Aorta (tissue), 5 donors: Measurements from ENCODE around the gene RINL. TPM values are rescaled to one million over a fixed set of nuclear protein-coding genes. Genes with fewer than 3 reads are reported as not detected.

Experiments
- ATAC-seq: fragments of 200-7000 bp; cut with Tn5 transposase; one replicate; pipeline ENCODE4 v1.9.1; 2022; ENCODE audit warnings: moderate library complexity; ENCODE audit not compliant: low FRiP score
- DNase-seq, 2 donors: peaks; one replicate each; pipeline ENCODE4 v3.0.0-alpha.2; 2020
- H3K27ac ChIP-seq, 2 donors: one replicate each; pipeline ENCODE4 v1.5.1; 2013; ENCODE audit warnings: low read length in 2 of 2, mild to moderate bottlenecking in 2 of 2, moderate library complexity in 2 of 2, control low read depth in 1 of 2, inconsistent platforms in 1 of 2, low read depth in 1 of 2
- H3K27me3 ChIP-seq, 2 donors: one replicate each; pipeline ENCODE4 v1.6.1; 2013; ENCODE audit warnings: control low read depth in 1 of 2, low read length in 1 of 2, mild to moderate bottlenecking in 1 of 2, moderate library complexity in 1 of 2; ENCODE audit not compliant: insufficient read depth in 2 of 2, control insufficient read depth in 1 of 2
- H3K36me3 ChIP-seq, 2 donors: one replicate each; pipeline ENCODE4 v1.6.1; 2013; ENCODE audit warnings: control low read depth in 1 of 2, low read length in 1 of 2, mild to moderate bottlenecking in 1 of 2; ENCODE audit not compliant: insufficient read depth in 2 of 2, control insufficient read depth in 1 of 2
- H3K4me1 ChIP-seq, 2 donors: one replicate each; pipeline ENCODE4 v1.6.1; 2013; ENCODE audit warnings: low read length in 2 of 2, control low read depth in 1 of 2, mild to moderate bottlenecking in 1 of 2, moderate library complexity in 1 of 2; ENCODE audit not compliant: insufficient read depth in 2 of 2, control insufficient read depth in 1 of 2
- H3K4me3 ChIP-seq, 2 donors: one replicate each; pipeline ENCODE4 v1.5.1; 2013; ENCODE audit warnings: low read length in 2 of 2, control low read depth in 1 of 2, mild to moderate bottlenecking in 1 of 2
- H3K9me3 ChIP-seq: one replicate; pipeline ENCODE4 v1.6.1; 2013; ENCODE audit warnings: mild to moderate bottlenecking, low read length; ENCODE audit not compliant: control insufficient read depth
- WGBS, 2 donors: extraction: QIAGEN DNeasy Blood & Tissue Kit; methylation state at CpG; one replicate each; pipeline ENCODE4 v1.1.7; 2013; 5-methylcytosine and 5-hydroxymethylcytosine counted together
- intact Hi-C, 2 donors: fragments of 100-400 bp; cut with DNase I; formaldehyde crosslinking; loops; one replicate each; pipeline versions ENCODE4 v1.14.2 to v1.15.0; 2022
- polyA plus RNA-seq, 2 donors: library from polyadenylated mRNA; stranded (reverse); fragments of 200-250 nt; gene quantifications; one replicate each; pipeline ENCODE4 v1.2.3, GENCODE V29; 2013
- total RNA-seq, 2 donors: library from RNA; stranded (reverse); fragmentation: NEBNext Ultra II Directional; extraction: Animal tissue kit (Norgen Biotek cat#: 25700); gene quantifications; one replicate each; pipeline ENCODE4 v1.2.1, GENCODE V29; 2021
- donor health status: healthy with polysubstance abuse.
- donor health status: Bipolar disorder and iron deficiency.
- donor health status: DM: no; HTN: no; CAD: no.
- donor health status: DM: no; HTN: no; CAD: no.
- donor health status: DM: yes; HTN: yes; CAD: no.

The RINL gene
- total and polyA plus RNA-seq, 4 donors = 1.8 to 5.7 (median 4.4) TPM

DNA sequence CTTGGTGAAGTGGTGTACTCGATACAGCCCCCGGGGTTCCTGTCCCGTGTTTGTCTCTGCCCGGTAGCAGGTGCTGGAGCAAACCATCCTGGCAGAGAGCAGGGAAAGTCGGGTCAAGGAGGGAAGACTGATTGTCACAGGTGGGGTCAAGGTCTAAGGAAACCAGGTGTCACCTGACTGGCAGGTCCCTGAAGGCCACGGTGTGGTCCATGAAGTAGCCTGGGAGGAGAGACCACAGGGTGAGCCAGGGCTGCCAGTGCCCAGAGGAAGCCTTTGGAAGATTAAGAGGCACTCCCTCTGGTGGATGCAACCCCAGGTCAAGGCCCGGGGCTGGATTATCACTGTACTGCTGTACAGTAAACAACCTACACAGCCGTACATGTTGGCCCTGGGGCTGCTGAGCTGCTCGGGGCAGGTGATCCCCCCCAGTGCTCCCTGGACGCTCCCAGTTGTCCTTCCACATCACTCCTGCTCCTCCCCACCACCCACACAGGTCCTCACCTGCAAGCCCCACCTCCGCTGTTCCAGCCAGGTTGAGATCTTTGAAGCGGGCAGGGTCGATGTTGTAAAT, 39.9 kb upstream of the RINL start:
- no peaks in the 10 kb centered on the region for H3K4me1 ChIP-seq
- ATAC-seq (no peak), DNase-seq (peak in 1 of 2 donors; percentile 64)
- WGBS, 2 donors = 72 to 83% methylated on average over 13 of the region's 13 CpGs
- H3K36me3 ChIP-seq = no peaks in the 10 kb centered on the region
- H3K9me3 ChIP-seq = no peaks in the 10 kb centered on the region
- H3K27me3 ChIP-seq = no peaks in the 10 kb centered on the region
- H3K27ac ChIP-seq = no peak overlapping the region
- intact Hi-C loops = no loop called here
- H3K4me3 ChIP-seq = no peak overlapping the region

DNA sequence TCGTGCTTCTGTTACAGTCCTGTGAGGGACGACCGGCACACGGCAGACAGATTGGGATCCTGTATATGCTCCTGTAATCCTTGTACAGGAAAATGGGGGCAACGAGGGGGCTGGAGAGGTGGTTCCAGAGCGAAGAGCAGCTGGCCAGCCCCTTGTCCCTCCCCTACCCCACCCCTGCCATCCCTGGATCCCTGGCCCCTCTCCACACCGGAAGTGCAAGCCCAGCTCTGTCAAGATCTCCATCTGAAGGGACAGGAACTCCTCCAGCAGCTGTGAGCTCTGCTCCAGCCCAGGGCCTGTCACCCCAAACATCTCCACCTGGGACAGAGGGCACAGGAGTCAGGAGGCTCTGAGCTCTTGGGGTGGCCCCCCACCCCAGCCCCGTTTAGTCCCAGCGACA, 39.4 kb upstream of the RINL start:
- H3K4me1 ChIP-seq = no peaks in the 10 kb centered on the region
- H3K27me3 ChIP-seq = no peaks in the 10 kb centered on the region
- DNase-seq = peak in 1 of 2 donors; percentile 69
- ATAC-seq = no peak
- WGBS, 2 donors = 82 to 85% methylated on average over 9 of the region's 9 CpGs
- H3K27ac ChIP-seq = no peak overlapping the region
- intact Hi-C loops = no loop called here
- H3K4me3 ChIP-seq = no peak overlapping the region
- H3K9me3 ChIP-seq = no peaks in the 10 kb centered on the region
- H3K36me3 ChIP-seq = no peaks in the 10 kb centered on the region

DNA sequence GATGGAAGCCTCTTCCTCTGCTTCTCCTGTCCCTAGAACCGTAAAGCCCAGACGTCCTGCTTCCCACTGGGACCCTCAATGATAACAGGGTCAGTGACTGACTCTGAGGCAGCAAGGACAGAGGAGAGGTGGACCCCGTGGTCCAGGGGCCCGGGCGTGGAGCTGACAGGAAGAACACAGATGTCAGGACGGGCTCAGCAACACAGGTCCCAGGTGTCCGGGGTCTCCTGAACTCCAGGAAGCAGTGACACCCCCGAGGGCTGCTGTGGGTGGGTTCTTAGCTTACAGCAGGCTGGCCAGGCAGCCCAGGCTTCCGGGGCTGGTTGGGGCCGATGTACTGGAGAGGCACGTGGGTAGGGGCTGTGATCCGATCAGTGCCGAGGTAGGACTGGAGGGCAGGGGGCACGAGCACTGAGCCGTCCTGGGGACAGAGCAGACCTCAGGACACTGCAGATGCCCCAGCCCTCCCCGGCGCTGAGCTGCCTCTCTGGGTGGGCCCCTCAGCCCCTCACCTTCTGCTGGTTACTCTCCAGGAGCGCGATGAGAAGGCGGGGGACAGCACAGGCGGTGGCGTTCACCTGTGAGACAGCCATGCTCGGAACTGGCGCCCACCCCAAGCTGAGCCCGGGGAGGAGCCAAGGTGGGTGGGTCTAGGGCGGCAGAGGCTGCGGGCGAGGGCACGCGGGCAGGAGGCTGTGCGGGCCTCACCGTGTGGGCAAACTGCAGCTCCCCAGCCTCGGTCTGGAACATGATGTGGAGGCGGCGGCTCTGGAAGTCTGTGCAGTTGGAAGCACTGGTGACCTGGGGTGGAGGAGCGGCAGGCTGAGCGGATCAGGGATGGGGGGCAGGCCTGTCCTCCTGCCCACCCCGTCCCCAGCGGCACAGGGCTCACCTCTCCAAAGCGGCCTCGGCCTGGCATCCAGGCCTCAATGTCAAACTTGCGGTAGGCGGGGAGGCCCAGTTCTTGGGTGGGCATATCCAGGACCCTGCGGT, 37.5 kb upstream of the RINL start:
- ATAC-seq = no peak
- 91% methylated on average over 42 to 44 of the region's 44 CpGs for WGBS, 2 donors
- no peaks in the 10 kb centered on the region for H3K27me3 ChIP-seq
- no peaks in the 10 kb centered on the region for H3K36me3 ChIP-seq
- DNase-seq = peak in 1 of 2 donors; percentile 73
- intact Hi-C loops = no loop called here
- H3K4me3 ChIP-seq = no peak overlapping the region
- no peaks in the 10 kb centered on the region for H3K9me3 ChIP-seq
- no peaks in the 10 kb centered on the region for H3K4me1 ChIP-seq
- H3K27ac ChIP-seq = no peak overlapping the region

DNA sequence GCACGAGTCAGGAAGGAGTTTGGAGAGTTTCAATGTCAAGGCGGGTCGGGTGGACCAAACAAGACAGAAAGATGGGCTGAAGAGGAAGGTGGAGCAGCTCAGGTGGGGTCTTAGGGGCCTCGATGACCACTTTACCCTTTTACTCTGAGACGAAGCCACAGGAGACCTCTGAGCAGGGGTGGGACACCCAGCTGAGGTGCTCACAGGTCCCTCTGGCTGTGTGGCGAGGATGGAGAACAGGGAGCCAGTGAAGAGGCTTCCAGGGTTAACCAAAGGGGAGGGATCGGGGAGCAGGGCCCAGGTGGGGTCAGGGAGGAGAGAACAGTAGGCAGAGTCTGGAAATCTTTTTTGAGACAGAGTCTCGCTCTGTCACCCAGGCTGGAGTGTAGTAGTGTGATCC, 35.9 kb upstream of the RINL start:
- Histone ChIP-seq H3K4me3 (no peak overlapping the region), H3K9me3 (no peaks in the 10 kb centered on the region), H3K36me3 (no peaks in the 10 kb centered on the region), H3K27me3 (no peaks in the 10 kb centered on the region), H3K27ac (no peak overlapping the region), H3K4me1 (no peaks in the 10 kb centered on the region)
- ATAC-seq (no peak), DNase-seq (peak in 1 of 2 donors; percentile 63)
- WGBS, 2 donors = 94 to 96% methylated on average over 8 of the region's 8 CpGs
- intact Hi-C loops = no loop called here

DNA sequence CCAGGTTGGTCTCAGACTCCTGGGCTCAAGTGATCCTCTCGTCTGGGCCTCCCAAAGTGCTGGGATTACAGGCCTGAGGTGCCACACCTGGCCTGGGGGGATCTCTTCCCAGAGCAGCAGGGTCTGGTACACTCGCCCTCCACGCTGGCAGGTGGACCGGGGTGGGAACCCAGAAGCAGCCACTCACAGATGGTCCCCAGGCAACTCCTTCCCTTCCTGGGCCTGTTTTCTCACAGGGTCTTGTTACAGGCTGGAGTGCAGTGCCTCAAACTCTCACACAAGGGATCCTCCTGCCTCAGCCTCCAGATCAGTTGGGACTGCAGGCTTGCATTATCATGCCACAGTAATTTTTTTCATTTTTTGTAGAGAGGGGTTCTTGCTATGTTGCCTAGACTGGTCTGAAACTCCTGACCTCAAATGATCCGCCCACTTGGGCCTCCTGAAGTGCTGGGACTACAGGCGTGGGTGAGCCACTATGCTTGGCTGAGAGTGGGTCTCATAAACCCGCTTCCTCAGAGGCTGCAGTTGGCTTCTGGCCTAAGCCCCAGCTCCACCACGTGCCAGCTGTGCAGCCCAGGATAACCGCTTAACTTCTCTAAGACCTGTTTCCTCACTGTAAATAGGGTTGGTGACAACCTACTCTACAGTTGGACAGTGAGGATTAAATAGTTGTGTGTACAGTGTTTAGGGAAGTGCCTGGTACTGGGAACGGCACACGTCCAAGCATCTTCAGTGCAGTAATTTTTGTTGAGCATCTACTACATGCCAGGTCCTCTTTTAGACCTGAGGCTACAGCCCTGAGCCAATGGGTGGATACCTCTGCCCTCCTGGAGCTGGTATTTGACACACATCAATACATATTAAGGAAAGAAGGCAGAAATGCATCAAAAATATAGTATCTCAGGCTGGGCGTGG, 34.8 kb upstream of the RINL start:
- Histone ChIP-seq H3K4me1 (no peaks in the 10 kb centered on the region), H3K4me3 (no peak overlapping the region), H3K27ac (no peak overlapping the region), H3K27me3 (no peaks in the 10 kb centered on the region), H3K9me3 (no peaks in the 10 kb centered on the region), H3K36me3 (no peaks in the 10 kb centered on the region)
- no peak for DNase-seq
- no peak for ATAC-seq
- 76 to 77% methylated on average over 12 of the region's 12 CpGs for WGBS, 2 donors
- intact Hi-C loops = no loop called here

DNA sequence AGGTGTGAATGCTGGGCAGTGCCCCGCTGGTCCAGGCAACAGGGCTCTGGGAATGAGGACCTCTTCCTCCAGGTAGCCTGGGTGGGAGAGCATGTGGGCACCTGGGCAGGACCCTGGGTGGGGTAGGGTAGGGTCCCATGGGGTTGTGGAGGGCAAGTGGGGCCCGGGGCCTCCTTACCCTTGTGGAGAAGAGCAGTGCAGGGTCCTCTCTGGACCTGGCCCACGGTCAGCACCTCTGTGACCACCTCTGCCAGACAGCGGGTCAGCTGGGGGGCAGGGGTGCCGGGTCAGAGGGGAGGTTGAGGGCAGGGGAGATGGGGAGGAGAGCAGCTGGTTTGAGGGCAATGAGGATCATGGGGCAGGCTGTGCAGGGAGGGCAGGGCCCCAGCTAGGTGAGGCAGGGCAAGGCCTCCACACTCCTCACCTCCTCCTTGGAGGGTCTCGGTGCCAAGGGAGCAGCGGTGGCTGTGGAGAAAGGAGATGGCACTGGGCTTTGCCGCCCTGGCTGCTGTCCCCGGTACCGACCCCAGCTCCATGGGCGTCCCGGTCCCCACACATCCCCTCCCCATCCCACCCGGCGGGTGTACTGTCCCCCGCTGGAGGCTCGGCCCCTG, 33.4 kb upstream of the RINL start:
- Histone ChIP-seq H3K4me1 (no peaks in the 10 kb centered on the region), H3K9me3 (no peaks in the 10 kb centered on the region), H3K27ac (no peak overlapping the region), H3K27me3 (no peaks in the 10 kb centered on the region), H3K36me3 (peaks cover 0 to 2% of the 10 kb centered on the region in 2 donors), H3K4me3 (no peak overlapping the region)
- ATAC-seq = peak; percentile 17
- 47% methylated on average over 16 of the region's 16 CpGs for WGBS, 2 donors
- intact Hi-C loops = no loop called here
- no peak for DNase-seq

DNA sequence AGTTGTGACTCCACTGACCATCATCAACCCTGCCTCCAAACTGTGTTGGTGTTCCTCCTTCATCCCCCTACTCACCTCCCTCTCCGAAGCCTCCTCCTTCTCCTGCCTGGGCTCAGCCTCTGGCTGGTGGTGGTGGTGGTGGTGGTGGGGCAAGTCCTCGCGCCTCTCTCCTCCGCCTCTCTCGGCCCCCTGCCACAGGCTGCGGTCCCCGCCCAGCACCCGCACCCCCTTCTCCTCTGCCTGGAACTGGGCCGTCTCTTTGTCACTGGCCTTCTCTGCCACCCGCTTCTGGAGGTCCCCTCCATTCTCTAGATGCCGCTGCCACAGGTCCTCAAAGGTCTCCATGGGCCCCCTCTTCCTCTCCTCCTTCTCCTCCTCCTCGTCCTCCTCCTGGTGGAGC, 32.4 kb upstream of the RINL start:
- H3K36me3 ChIP-seq = peaks cover 0 to 2% of the 10 kb centered on the region in 2 donors
- H3K4me1 ChIP-seq = no peaks in the 10 kb centered on the region
- ATAC-seq (no peak), DNase-seq (no peak)
- 91 to 92% methylated on average over 8 to 12 of the region's 12 CpGs for WGBS, 2 donors
- intact Hi-C loops = no loop called here
- no peak overlapping the region for H3K27ac ChIP-seq
- H3K4me3 ChIP-seq = no peak overlapping the region
- no peaks in the 10 kb centered on the region for H3K27me3 ChIP-seq
- no peaks in the 10 kb centered on the region for H3K9me3 ChIP-seq

DNA sequence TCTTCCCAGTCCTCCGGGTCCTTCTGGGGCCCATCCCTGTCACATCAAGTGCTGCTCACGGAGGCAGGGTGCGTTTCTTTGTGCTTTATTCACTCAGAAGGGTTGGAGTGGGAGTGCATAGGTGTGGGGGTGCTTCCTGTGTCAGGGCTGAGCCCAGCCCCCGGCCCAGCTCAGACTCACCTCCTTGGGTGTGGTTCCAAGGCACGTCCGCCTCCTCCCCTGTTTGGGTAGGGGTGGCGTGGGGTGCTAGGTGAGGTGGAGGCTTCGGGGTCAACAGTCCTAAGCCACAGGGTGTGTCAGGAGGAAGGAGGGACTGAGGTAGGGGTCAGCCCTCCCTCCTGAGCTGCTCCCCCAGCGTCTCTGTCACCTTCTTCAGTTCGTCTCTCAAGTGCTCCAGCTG, 30.8 kb upstream of the RINL start:
- 78 to 84% methylated on average over 10 of the region's 10 CpGs for WGBS, 2 donors
- ATAC-seq = no peak
- Histone ChIP-seq H3K4me3 (no peak overlapping the region), H3K27me3 (no peaks in the 10 kb centered on the region), H3K9me3 (no peaks in the 10 kb centered on the region), H3K4me1 (no peaks in the 10 kb centered on the region), H3K27ac (no peak overlapping the region), H3K36me3 (peaks cover 0 to 8% of the 10 kb centered on the region in 2 donors)
- DNase-seq = no peak
- intact Hi-C loops = no loop called here
